Subcutaneous adipose tissue (tissue), 4 donors: ENCODE results near the gene NAGPA. TPM values are rescaled to one million over a fixed set of nuclear protein-coding genes. Genes with fewer than 3 reads are reported as not detected.

Experiments used
- CTCF ChIP-seq: fragments of 450-650 bp; IDR thresholded peaks from one replicate; pipeline ENCODE4 v1.5.1; 2016; ENCODE audit warnings: low read depth, mild to moderate bottlenecking, control low read depth, antibody characterized with exemption, moderate library complexity
- total RNA-seq, 4 donors: library from RNA; depleted of rRNA; stranded (reverse); fragments of >200 nt; gene quantifications; one replicate each; pipeline ENCODE4 v1.1.0, GENCODE V29; 2016

The NAGPA gene
- total RNA-seq, 4 donors from 2014 or later, result 5.9 to 37.9 (median 30.1) TPM

GRCh38 chr16:4987250-4987579 is 46.5 kb downstream of the NAGPA start:
- no peak for TF ChIP-seq CTCF

GRCh38 chr16:4984174-4984990 is 49.4 kb downstream of the NAGPA start:
- TF ChIP-seq CTCF, result no peak

GRCh38 chr16:4982056-4982867 is 51.5 kb downstream of the NAGPA start:
- no peak for TF ChIP-seq CTCF

- TF ChIP-seq CTCF, result no peak
These were observed 52.3 kb downstream of the NAGPA start for GRCh38 chr16:4981473-4981872.

GRCh38 chr16:4980691-4981090 is 53.0 kb downstream of the NAGPA start:
- no peak for TF ChIP-seq CTCF

- TF ChIP-seq CTCF, result no peak
These were observed 53.7 kb downstream of the NAGPA start for GRCh38 chr16:4979736-4980660.
